Stimulated activated CD8-positive, alpha-beta memory T cell treated with anti-CD3 and anti-CD28 coated beads, Interleukin-12 subunit alpha, Interleukin-12 subunit beta, amount 100 ng/mL, for 1 hour (primary cell): ENCODE data around the gene CFAP77.

Experiments
- DNase-seq: peaks from one replicate; pipeline ENCODE4 v3.0.0-alpha.2; 2020; ENCODE audit warnings: low read depth

The CFAP77 gene

DNA sequence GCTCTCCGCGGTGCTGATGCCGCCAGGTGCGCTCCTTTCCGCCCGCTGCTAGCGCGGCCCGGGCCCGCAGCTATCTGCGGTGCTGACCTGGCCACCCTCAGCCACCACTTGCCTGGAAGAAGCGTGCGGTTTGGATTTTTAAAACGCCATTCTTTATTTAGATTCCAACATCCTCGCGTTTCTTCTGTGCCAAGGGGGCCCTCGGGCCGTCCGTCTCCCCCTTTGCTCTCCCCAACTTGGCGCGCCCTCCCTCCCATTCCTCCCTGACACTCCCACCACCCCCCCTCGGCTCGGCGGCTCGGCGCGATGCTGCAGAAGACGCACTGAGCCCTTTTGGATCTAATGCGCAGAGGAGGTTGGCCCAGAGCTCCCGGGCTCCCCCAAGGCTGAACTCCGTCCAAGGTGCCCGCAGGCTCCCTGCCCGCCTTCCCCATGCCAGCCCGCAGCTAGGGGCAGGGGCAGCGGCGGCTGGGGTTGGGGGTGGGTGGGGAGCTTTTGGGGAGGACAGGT, 172.3 kb downstream of the CFAP77 start, which contains the start of gene BARHL1:
TSS of gene BARHL1 (plus strand) at position 331 of the 510 bp plus-strand sequence. CDS start 192 bp downstream, outside the sequence.
- DNase-seq, result no peak

GRCh38 chr9:132582786-132583583, 173.0 kb downstream of the CFAP77 start:
- DNase-seq, result no peak

DNA sequence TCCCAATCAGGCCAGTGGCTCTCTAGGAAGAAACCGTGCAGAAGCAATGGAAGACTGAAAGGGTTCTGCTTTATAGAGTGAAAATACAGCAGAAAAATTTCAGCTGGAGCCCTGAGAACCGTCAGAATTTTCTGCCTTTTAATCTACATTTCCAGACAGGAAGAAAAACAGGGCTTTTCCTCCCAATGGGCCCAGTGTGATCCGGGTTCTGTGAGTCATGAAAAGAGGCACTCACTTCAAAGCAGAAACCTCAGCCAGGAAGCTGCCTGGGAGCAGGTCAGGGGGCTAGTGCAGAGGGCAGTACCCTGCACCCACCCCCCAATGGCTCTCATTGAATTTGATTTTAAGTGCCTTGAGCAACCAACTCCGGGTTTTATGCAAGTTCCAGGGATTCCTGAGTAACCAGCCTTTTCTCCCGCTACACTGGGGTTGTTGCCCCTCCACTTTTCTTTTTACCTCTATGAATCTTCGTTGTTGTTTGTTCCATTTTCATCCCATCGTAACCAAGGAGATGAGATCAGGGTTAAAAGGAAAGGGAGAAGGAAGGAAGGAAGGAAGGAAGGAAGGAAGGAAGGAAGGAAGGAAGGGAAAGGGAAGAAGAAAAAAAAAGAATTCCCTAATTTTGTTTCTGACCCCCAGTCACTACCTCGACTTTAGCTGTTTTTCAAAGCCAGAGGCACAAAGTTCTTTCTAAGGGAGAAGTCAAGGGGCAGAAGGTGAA, 173.7 kb downstream of the CFAP77 start:
- no peak for DNase-seq

DNA sequence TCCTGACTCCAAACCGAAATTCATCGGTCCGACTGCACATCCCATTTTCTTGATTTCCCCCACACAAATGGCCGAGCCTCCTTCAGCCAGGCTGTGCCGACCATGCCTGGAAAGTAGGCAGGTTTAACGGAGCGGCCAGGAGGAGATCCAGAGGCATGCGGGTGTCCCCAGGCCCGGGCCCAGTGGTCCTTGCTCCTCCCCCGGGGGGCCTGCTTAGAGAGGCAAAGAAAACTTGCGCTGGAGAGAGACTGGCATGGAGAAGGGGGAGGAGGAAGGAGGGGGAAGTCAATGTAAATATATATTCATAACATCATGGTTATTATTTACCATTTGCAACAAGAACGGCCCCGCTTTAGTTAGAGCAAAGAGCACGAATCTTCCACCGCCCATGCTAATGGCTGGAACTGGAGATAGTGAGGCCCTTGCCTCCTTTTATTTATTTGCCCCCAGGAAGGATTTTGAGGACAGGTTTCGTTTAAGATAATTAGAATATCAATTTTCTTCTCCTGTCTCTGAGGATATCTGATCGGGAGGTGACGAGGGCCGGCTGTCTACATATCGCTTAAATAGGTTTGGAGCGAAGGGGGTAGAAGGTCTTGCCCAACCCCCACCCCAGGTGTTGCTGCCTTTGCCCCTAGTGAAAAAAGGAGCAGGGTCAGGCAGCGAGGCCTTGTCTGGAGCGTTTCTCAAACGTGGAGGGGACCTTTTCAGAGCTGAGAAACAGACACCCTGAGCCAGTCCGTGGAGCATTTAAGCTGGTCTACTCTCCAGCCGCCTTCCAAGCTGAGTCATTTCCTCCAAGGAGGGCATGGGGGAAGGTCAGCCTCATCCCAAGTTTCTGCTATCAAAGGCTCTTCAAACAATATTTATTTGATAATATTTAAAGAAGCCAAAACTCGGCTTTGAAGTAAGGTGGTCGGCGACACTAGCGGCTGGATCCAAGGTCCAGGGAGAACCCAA, 174.9 kb downstream of the CFAP77 start:
- DNase-seq, result no peak

DNA sequence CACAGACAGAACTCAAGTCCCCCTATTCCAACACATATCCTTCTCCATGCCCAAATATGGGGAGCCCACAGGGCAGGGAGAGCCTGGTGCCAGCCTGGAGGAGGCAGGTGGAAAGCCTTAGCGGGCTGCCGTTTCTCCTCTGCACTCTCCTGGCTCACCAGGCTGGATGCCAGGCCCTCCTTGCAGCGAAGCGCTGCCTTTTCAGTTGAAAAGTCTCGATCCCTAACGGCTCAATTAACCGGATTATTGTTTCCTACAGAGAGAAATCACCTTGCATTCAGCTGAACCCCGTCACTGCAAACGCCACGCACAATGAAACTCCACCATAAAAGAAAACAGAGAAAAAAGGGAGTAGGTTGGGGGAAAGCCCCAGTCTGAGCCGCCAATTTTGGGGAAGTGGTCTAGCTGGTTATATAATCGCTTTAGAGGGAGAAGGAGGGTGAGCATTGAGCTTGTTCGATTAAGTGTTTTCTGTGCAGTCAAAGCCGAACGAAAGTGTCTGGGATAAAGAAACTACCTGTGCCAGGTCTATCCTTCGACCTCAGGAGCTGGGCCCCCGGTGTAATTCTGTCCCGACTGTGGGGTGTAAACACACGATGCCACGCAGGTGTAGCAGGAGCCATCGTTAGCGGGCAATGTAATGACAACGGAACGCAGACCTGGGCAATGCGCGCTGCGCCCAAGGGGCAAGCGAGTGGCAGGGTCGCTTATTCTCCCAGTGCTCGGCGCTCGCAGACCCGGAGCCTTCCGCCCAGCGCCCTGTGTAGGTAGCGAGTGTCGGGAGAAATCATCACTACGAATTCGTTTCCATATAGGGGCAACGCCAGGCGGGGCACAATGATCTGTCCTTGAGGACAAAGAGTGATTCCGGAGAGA, 176.2 kb downstream of the CFAP77 start:
- DNase-seq, result no peak

DNA sequence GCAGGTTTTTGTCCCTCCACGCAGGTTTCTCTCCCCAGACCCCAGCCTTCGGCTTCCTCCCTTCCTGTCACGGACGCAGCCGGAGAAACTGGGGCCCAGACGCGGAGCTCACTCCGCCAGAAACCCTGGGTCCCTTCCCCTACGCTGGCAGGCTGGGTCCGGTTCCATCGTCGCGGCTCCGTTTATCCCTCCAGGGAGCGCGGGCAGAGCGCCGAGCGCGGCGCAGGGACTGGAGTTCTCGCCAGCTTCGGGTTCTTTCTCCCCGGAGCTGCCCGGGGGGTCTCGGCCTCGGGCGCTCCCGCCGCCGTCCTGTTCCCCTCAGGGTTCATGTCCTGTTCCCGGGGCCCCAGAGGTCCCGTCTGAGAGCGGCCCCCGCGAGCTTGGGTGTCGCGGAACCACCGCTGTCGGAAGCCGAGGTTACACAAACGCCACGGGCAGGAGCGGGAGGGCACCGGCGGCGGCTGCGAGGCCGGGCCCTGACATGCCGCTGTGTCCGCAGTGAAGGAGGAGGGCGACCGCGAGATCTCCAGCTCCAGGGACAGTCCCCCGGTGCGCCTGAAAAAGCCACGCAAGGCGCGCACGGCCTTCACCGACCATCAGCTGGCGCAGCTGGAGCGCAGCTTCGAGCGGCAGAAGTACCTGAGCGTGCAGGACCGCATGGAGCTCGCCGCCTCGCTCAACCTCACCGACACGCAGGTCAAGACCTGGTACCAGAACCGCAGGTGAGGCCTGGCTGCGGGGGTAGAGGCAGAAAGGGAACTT, 177.0 kb downstream of the CFAP77 start:
- no peak for DNase-seq

DNA sequence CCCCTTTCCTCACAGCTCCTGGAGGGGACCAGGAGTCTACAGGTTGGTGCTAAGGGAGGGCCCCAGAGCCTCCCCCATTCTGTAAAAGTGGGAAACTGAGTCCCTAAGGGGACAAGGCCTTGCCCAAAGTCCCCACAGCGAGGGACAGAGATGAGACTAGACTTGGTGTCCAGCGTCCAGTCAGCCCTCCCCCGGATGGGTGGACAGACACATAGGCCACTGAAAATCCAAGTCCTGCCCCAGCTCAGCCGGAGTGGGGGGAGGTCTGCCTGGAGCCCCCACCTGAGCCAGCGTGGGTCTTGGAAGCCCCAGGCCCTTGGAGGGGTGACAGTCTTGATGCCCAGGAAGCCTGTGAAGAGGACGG, 177.6 kb downstream of the CFAP77 start:
- DNase-seq, result no peak

DNA sequence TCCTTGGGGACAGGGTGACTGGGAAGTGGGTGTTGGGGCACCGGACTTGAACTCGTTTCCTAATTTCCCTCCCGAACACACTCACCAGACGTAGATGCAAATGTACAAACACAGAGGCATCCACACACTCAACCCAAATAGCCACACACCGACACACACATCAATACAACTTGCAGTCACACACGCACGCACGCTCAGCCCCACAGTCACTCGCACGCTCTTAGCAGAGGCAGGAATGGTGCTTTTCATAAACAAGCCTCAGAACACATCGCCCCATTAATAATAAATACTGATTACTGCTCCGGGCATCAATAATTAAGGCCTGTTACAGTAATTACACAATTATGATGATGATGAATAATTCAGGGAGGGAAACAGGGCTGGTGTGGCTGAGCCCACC, 178.1 kb downstream of the CFAP77 start:
- no peak for DNase-seq

GRCh38 chr9:132588501-132589147, 178.6 kb downstream of the CFAP77 start:
- DNase-seq, result no peak

- DNase-seq, result no peak
These were observed 179.4 kb downstream of the CFAP77 start for GRCh38 chr9:132589148-132590036.

GRCh38 chr9:132590037-132590317, 180.0 kb downstream of the CFAP77 start:
- no peak for DNase-seq

GRCh38 chr9:132590318-132591182, 180.5 kb downstream of the CFAP77 start:
- DNase-seq, result no peak

DNA sequence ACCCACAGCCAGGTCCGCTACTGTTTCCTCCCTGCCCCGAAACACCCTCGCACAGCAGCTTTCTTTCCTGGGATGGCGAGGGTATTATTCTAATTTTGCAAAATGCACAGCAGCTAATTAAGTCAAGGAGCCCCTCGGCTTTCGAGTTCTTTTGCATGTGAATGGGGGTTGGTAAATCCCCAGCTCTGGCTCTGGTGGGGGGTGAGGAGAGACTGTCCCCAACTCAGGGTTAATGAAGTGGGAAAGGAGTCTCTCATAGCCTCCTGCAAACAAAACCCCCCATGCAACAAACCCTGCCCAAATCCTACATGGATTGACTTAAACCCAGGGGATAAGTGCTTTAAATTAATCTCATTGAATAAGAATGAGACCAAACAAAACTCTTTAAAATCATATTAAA, 181.2 kb downstream of the CFAP77 start:
- no peak for DNase-seq

DNA sequence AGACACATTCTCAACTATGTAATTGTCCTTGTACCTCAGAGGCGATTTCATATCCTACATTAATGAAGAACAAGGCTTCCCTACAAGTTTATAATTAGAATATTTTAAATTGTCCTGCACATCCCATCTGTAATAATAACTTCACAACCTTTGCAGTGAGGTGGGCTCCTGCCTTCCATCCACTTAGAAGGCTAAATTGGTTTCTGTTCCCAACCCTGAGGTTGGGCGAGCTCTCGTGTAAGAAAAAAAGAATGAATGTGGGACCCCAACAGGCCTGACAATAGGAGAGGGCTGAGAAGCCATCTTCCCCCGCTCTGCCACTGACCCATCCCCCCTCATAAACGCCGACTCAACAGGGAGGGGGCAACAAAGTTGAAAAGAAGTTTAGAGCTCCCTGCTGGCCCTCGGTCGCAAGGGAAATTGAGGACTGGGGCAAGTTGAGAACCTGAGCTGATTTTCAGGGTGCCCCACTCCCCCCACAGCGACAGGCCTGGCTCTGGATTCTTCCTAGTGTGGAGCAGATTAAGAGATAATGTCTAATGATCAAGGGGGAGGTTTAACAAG, 181.8 kb downstream of the CFAP77 start:
- no peak for DNase-seq

DNA sequence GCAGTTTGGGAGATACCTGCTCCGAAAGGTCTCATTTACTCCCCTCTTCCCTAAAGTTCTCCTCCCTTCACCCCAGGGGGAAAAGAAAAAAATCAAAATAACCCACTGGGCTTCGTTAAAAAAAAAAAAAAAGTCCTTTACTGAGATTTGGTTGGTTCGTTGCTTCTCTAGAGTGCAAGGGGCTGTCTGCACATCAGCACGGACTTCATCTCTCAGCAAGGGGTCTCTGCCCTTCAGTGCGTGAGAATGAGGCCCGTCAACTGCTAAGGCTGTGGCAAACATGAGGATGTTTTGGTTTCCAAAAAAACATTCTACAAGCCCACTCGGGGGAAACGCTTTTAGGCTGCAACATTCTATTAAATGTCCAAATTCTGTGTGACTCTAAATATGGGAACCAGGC, 182.4 kb downstream of the CFAP77 start:
- DNase-seq, result no peak

DNA sequence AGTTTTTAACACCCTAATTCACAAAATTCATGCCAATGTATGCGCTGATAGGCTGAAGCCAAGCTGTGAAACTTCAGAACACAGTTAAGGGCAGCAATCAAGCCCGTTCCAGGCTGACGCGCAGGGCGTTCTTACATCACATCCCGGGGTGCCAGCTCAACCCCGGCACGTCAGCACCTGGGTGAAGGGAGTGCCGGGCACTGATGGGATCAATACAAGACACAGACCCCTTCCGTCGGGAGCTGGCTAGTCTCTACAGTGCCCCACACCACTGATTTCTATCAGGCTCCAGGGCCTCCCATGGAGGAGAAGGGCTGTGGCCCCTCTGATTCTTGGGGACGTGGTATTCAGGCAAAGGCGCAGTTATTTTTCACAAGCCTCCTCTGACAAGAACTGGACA, 184.4 kb downstream of the CFAP77 start:
- DNase-seq, result no peak

GRCh38 chr9:132595319-132595718, 185.3 kb downstream of the CFAP77 start:
- no peak for DNase-seq

DNA sequence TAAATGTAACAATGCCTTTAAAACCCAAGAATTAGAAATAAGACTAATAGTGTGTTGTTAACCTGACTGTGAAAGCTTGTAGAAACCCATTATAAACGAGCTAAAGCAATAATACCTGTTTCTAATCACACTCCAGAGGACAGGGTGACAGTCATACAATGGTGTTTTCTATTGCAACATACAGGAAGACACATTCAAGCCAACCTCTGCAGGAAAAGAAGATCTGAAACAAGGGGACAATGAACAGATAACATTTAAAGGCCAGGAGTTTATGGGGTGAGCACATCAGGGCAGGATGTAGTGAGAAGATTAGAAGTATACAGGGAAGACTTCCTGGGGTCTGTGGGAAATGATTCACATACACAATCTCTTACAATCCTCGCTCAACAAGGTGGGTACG, 186.2 kb downstream of the CFAP77 start:
- DNase-seq, result no peak
